Activated CD4-positive, alpha-beta T cell treated with anti-CD3 and anti-CD28 coated beads, Interleukin-2, amount 50 U/mL, for 1 hour (primary cell): ENCODE results near the gene UACA.

Source experiments
- DNase-seq: peaks from one replicate; pipeline ENCODE4 v3.0.0-alpha.2; 2020

Gene UACA

GRCh38 chr15:70781236-70781635 lies 17.9 kb upstream of the UACA start:
- DNase-seq, result no peak

GRCh38 chr15:70778258-70779076 lies 15.1 kb upstream of the UACA start:
- DNase-seq, result no peak

- DNase-seq, result no peak
Observed at GRCh38 chr15:70777170-70777926, 14.0 kb upstream of the UACA start.

- no peak for DNase-seq
Observed at GRCh38 chr15:70775160-70775559, 11.8 kb upstream of the UACA start.

- DNase-seq, result no peak
Observed at GRCh38 chr15:70772402-70772801, 9.0 kb upstream of the UACA start.

GRCh38 chr15:70770863-70771262 lies 7.5 kb upstream of the UACA start:
- DNase-seq, result no peak

- no peak for DNase-seq
Observed at GRCh38 chr15:70768257-70768883, 5.0 kb upstream of the UACA start.

- DNase-seq, result no peak
Observed at GRCh38 chr15:70767667-70768066, 4.3 kb upstream of the UACA start.

GRCh38 chr15:70766597-70766996 lies 3.2 kb upstream of the UACA start:
- DNase-seq, result no peak

GRCh38 chr15:70765504-70766281 lies 2.3 kb upstream of the UACA start:
- no peak for DNase-seq

- no peak for DNase-seq
Observed at GRCh38 chr15:70763950-70764730, 782 bp upstream of the UACA start.

GRCh38 chr15:70762469-70763119 lies 764 bp downstream of the UACA start:
- DNase-seq, result peak; percentile 4

- no peak for DNase-seq
Observed at GRCh38 chr15:70761931-70762468, 1.4 kb downstream of the UACA start.

GRCh38 chr15:70761046-70761445 lies 2.3 kb downstream of the UACA start:
- DNase-seq, result no peak

- no peak for DNase-seq
Observed at GRCh38 chr15:70758790-70759462, 4.4 kb downstream of the UACA start.

- no peak for DNase-seq
Observed at GRCh38 chr15:70757627-70758026, 5.7 kb downstream of the UACA start.

GRCh38 chr15:70754862-70755261 lies 8.5 kb downstream of the UACA start:
- no peak for DNase-seq

GRCh38 chr15:70753101-70753829 lies 10.1 kb downstream of the UACA start:
- DNase-seq, result no peak

- DNase-seq, result no peak
Observed at GRCh38 chr15:70752193-70752635, 11.1 kb downstream of the UACA start.
